Muscle layer of duodenum (tissue), 2 donors: Measurements from ENCODE around the gene JDP2.

ENCODE experiments used
- H3K27ac ChIP-seq: one replicate; pipeline ENCODE4 v1.7.0; 2013; ENCODE audit warnings: mild to moderate bottlenecking, low read length
- H3K27me3 ChIP-seq: one replicate; pipeline ENCODE4 v1.7.0; 2013; ENCODE audit warnings: low read depth, mild to moderate bottlenecking, control low read depth, low read length
- H3K36me3 ChIP-seq, 2 donors: one replicate each; pipeline ENCODE4 v1.7.0; 2013; ENCODE audit warnings: low read length in 2 of 2, control low read depth in 1 of 2, mild to moderate bottlenecking in 1 of 2; ENCODE audit not compliant: insufficient read depth in 2 of 2, control insufficient read depth in 1 of 2
- H3K4me1 ChIP-seq, 2 donors: one replicate each; pipeline ENCODE4 v1.7.0; 2013; ENCODE audit warnings: low read length in 2 of 2, mild to moderate bottlenecking in 2 of 2, control low read depth in 1 of 2, moderate library complexity in 1 of 2; ENCODE audit not compliant: insufficient read depth in 2 of 2, control insufficient read depth in 1 of 2
- H3K4me3 ChIP-seq, 2 donors: one replicate each; pipeline ENCODE4 v1.7.0; 2013; ENCODE audit warnings: low read length in 2 of 2, low read depth in 1 of 2, mild to moderate bottlenecking in 1 of 2
- H3K9me3 ChIP-seq, 2 donors: one replicate each; pipeline ENCODE4 v1.7.0; 2013; ENCODE audit warnings: low read length in 2 of 2, control low read depth in 1 of 2, mild to moderate bottlenecking in 1 of 2; ENCODE audit not compliant: control insufficient read depth in 1 of 2
- donor health status: healthy.

Gene JDP2

DNA sequence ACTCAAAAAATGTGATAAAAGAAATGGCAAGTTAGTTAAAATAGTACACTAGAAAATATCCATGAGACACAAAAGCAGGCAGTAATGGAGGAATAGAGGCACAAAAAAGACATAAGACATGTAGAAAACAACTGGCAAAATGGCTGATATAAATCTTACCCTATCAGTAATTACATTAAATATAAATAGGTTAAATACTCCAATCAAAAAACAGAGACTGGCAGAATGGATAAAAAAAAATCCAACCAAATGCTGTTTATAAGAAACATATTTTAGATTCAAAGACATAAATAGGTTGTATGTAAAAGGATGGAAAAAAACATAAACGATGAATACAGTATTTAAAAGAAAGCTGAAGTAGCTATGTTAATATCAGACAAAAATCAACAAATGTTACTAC lies 79.1 kb downstream of the JDP2 start:
- Histone ChIP-seq H3K4me1 (no peaks in the 10 kb centered on the region), H3K27ac (no peak overlapping the region), H3K4me3 (no peak overlapping the region), H3K36me3 (no peaks in the 10 kb centered on the region), H3K27me3 (no peaks in the 10 kb centered on the region), H3K9me3 (peaks cover 0 to 6% of the 10 kb centered on the region in 2 donors)

DNA sequence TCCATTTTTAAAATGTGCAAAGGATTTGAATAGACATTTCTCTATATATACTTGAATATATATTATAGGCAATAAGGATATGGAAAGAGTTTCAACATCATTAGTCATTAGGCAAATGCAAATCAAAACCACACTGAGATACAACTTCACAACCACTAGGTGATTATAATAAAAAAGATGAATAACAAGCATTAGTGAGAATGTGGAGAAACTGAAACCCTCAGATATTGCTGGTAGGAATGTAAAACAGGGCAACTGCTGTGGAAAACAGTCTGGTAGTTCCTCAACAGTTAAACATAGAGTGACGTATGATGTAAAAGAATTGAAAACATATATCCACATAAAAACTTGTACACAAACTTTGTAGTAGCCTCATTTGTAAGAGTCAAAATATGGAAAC lies 82.7 kb downstream of the JDP2 start:
- peaks cover 0 to 6% of the 10 kb centered on the region in 2 donors for H3K4me1 ChIP-seq
- H3K4me3 ChIP-seq, result no peak overlapping the region
- H3K36me3 ChIP-seq, result no peaks in the 10 kb centered on the region
- peaks cover 0 to 6% of the 10 kb centered on the region in 2 donors for H3K9me3 ChIP-seq
- H3K27me3 ChIP-seq, result no peaks in the 10 kb centered on the region
- H3K27ac ChIP-seq, result no peak overlapping the region

DNA sequence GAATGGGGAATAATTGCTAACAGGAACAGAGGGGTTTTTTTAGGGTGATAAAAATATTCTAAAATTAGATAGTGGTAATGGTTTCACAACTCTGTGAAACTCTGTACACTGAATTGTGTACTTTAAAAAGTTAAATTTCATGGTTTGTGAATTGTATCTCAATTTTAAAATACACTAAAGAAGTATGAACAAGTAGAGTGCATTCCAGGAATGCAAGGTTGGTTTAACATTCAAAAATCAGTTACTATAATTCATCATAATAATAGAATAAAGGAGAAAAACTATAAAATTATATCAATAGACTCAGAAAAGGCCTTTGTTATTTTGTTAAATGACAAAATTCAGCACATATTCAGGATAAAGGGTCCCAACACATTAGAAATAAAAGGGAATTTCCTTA lies 83.4 kb downstream of the JDP2 start:
- Histone ChIP-seq H3K36me3 (no peaks in the 10 kb centered on the region), H3K4me3 (no peak overlapping the region), H3K27me3 (no peaks in the 10 kb centered on the region), H3K4me1 (peaks cover 0 to 6% of the 10 kb centered on the region in 2 donors), H3K9me3 (peaks cover 0 to 6% of the 10 kb centered on the region in 2 donors), H3K27ac (no peak overlapping the region)

DNA sequence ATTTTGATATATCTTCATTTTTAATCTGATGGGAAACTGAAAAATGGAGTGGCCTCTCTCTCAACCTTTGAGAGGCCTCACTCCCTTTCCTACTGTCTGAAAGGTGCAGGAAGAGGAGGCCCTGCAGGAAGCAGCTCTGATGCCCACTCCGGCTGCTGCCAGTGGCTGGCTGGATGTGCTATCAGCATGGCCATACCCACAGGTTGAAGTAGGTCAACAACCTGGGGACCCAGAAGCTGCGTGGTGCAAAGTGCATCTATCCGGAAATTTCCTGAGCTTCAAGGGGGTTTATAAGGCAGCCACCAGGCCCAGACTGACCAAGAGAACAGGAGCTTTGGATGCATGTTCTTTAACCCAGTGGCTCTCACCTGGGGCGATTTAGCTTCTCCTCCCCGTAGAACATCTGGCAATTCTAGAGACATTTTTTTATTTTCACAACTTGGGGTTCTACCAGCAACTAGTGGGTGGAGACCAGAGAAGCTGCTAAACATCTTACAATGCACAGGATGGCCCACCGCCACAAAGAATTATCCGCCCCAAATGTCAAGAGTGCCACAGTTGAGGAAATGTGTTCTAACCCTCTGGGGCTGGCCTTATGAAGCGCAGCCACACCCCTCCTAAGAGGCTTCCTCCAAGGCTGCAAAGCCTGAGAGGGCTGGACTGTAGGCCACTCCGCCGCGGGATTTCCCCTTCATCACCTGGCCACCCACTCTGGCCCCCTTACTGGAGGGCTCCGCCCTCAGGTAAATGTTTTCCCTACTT lies 86.3 kb downstream of the JDP2 start:
- H3K36me3 ChIP-seq, result no peaks in the 10 kb centered on the region
- H3K4me1 ChIP-seq, result peaks cover 0 to 6% of the 10 kb centered on the region in 2 donors
- no peak overlapping the region for H3K4me3 ChIP-seq
- H3K27me3 ChIP-seq, result no peaks in the 10 kb centered on the region
- H3K9me3 ChIP-seq, result peaks cover 0 to 5% of the 10 kb centered on the region in 2 donors
- H3K27ac ChIP-seq, result no peak overlapping the region

DNA sequence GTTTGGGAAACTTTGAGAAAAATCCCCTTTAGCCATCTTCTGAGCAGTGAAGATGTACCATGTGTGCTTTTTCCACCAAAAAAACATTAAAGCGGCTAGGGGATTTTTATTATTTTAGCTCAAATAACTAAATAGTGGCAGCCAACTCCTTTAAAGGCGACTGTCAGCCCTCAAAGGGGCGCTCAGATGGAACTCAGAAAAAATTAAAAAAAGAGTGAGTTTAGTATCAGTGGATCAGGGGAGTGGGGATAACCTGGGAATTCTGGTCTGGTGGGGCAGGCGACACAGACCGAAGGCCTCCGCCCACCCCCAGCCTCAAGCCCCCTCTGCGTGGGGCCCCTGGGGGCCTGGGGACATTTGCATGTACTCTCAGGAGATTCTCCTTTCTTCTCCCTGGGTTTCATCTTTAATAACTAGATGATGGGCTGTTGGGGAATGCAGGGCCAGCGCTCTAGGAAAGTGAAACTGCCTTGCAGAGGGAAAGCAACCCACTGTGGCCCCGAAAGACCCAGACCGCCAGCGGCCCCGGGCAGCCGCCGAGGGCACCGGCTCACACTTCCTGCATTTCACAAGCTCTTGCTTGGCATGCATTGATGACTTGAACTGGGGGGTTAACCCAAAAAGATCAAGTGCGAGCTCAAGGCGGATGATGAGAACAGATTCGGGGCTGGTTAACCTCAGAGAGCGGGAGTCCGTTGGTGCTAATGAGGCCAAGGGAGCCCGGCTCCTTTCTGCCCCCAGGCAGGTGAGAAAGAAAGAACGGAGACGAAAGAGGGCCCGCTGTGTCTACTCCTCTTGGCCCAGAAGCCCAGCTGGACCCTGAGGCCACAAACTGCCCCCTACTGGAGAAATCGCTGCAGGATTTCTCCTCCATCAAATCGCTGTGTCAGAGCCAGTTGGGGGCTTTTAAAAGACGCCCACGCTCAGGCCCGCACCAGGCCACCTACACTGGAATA lies 87.1 kb downstream of the JDP2 start:
- Histone ChIP-seq H3K4me1 (peaks cover 0 to 6% of the 10 kb centered on the region in 2 donors), H3K9me3 (peaks cover 0 to 5% of the 10 kb centered on the region in 2 donors), H3K36me3 (no peaks in the 10 kb centered on the region), H3K4me3 (peak overlapping the region; percentile 59 to 61), H3K27me3 (no peaks in the 10 kb centered on the region), H3K27ac (no peak overlapping the region)

DNA sequence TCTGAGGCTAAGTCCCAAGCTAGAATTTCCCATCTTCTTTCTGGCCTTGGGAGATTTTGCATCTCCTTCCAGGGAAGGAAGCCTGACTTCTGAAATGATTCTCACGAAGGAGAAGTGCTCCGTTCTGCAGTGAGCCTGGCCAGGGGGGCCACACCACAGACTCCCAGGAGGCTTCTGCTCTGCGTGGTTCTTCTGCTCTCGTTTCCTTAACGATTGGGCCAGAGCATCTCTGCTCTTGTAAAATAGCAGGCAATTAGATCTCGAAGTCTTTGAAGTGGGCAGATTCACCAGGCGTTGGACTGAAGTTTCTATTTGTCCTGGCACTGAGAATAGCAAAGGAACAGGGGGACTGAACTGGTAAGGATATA lies 87.8 kb downstream of the JDP2 start:
- Histone ChIP-seq H3K4me3 (peak overlapping the region; percentile 59 to 61), H3K27ac (no peak overlapping the region), H3K9me3 (peaks cover 0 to 5% of the 10 kb centered on the region in 2 donors), H3K36me3 (no peaks in the 10 kb centered on the region), H3K4me1 (peaks cover 0 to 6% of the 10 kb centered on the region in 2 donors), H3K27me3 (no peaks in the 10 kb centered on the region)

DNA sequence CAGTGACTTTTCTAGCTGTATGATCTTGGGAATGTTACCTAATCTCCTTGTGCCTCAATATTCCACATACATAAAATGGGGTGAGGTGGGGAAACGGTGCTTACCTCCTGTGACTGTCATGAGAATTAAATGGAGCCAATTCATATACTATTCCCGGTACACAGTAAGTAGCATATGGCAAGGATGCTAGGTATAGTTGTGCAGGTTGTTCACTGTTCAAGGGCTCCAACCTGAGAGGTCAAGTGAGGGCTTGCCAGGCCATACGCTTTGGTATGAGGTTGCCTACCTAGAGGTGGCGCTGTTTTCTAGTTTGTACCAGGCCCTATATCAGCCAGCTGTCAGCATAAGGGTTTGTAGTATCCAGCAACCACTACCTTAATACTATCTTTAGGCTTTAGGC lies 90.8 kb downstream of the JDP2 start:
- H3K4me3 ChIP-seq, result no peak overlapping the region
- H3K36me3 ChIP-seq, result no peaks in the 10 kb centered on the region
- no peaks in the 10 kb centered on the region for H3K27me3 ChIP-seq
- peaks cover 0 to 6% of the 10 kb centered on the region in 2 donors for H3K4me1 ChIP-seq
- no peaks in the 10 kb centered on the region for H3K9me3 ChIP-seq
- H3K27ac ChIP-seq, result no peak overlapping the region

DNA sequence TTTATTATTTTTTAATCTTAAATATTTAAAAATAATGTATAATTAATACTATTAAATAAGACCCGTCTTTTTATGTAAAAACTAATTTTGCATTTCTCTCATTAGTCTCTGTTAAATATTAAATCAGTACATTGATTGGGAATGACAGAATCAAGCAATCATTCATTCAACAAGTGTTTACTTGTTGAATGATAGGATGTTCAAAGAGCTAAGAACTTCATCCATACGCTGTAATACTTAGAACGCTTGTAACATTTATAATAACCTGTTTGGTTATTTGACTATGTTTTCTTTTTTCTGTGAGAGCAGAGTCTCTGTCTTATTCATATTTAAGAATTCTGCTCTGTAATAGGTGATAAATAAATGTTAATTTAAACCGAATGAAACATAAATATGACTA lies 91.6 kb downstream of the JDP2 start:
- no peaks in the 10 kb centered on the region for H3K27me3 ChIP-seq
- no peak overlapping the region for H3K4me3 ChIP-seq
- no peaks in the 10 kb centered on the region for H3K36me3 ChIP-seq
- H3K9me3 ChIP-seq, result no peaks in the 10 kb centered on the region
- peaks cover 0 to 6% of the 10 kb centered on the region in 2 donors for H3K4me1 ChIP-seq
- H3K27ac ChIP-seq, result no peak overlapping the region

DNA sequence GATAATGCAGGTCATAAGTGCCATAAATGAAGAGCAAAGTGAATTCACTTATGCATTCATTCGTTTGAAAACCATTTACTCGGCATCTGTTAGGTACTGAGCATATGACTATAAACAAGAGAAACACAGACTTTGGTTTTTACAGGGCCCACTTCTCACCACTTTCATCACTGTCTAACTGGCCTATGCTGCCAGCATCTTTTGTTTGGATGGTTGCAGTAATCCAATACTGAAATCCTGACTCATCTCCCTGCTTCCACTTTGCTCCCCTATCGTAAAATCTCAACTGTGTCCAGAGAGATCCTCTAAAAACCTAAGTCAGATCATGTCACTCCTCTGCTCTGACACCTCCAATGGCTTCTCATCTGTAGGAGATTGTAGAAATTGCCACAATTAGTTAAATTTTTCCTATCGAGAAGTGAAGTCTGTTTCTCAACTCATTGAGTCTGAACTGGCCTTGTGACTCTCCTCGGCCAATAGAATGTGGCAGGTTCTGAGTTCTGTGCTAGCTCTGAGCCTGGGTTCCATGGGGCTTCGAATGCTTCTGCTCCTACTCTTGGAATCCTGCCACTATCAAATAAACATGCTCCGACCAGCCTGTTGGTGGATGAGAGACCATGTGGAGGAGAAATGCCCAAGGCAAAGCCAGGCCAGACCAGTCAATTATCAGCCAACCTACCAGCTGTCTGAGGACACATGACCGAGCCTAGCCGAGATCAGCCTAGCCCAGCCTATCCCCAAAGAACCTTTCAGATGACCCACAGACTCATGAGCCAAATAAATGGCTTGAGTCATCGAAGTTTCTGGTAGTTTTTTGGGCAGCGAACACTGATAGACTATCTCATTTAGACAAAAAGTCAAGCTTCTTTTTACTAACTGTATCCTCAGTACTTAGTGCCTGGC lies 92.3 kb downstream of the JDP2 start:
- no peak overlapping the region for H3K27ac ChIP-seq
- H3K36me3 ChIP-seq, result no peaks in the 10 kb centered on the region
- H3K4me1 ChIP-seq, result peaks cover 0 to under 1% of the 10 kb centered on the region in 2 donors
- H3K9me3 ChIP-seq, result no peaks in the 10 kb centered on the region
- H3K27me3 ChIP-seq, result no peaks in the 10 kb centered on the region
- H3K4me3 ChIP-seq, result no peak overlapping the region

DNA sequence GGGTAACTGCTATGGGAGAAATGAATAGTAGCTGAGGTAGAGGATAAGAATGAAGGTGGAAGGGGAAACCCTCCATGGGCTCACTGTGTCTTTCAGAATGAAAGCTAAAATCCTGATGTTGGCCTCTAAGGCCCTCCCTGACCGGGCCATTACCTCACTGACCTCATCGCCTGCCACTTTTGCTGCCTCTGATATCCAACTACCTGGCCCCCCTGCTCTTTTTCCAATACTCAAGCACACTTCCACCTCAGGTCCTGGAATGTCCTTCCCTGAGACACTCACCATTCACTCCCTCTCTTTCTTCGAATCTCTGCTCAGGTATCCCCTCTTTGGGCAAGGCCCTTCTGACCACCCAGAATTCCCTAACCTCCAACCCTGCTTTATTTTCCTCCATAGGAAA lies 93.0 kb downstream of the JDP2 start:
- H3K27ac ChIP-seq, result no peak overlapping the region
- H3K4me1 ChIP-seq, result no peaks in the 10 kb centered on the region
- no peaks in the 10 kb centered on the region for H3K36me3 ChIP-seq
- H3K27me3 ChIP-seq, result no peaks in the 10 kb centered on the region
- H3K9me3 ChIP-seq, result no peaks in the 10 kb centered on the region
- no peak overlapping the region for H3K4me3 ChIP-seq
